SH-SY5Y (cell line): ENCODE data around the gene ACIN1.

ENCODE experiments used
- GATA2 ChIP-seq: IDR thresholded peaks from 2 replicates; pipeline ENCODE4 v1.6.1; 2011; ENCODE audit warnings: mild to moderate bottlenecking, low read depth, low read length
- GATA3 ChIP-seq: IDR thresholded peaks from 2 replicates; pipeline ENCODE4 v1.6.1; 2011; ENCODE audit warnings: low read depth, mild to moderate bottlenecking, low read length, moderate library complexity

The ACIN1 gene

DNA sequence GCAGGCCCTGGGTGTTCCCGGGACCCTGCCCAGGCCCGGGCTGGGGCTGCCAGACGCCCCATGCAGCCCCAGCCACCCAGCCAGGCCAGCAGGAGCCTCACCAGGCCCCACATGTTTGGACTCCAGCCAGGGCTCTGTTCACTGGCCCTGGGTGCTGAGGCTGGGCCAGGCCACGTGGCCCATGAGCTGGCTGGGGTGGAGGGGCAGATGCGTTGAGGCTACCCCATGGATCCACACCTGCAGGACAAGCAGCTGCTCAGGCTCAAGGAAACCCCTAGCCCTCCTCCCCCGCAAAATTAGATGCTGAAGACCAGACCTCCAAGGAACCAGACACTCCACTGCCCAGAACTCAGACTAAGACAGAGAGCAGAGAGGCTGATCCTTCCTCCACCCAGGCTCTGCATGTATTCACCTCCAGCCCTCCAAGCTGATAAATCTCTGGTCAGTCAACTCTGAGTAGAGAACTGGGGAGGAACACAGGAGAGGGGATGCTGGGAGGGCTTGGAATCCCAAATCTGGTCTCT lies 39.3 kb downstream of the ACIN1 start:
- no peak for TF ChIP-seq GATA2

DNA sequence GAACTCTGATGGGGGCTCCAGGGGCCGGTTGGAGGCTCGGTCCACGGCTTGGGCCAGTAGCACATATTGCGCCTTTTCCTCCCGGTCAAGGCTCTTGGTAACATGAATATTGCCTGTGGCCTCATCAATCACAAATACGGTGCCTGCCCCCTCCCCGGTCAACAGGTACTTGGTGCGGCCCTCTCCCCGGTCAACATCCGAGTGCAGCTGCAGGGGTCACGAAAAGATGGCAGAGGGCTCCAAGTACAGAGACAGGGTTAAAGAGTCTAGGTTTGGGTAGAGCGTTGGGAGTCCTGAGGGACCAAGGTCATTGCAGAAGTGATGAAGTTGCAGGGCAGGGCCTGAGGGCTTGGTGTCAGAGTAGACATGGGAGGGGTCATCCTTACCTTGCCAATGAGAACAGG lies 39.8 kb downstream of the ACIN1 start:
- TF ChIP-seq GATA2: no peak
- no peak for TF ChIP-seq GATA3

DNA sequence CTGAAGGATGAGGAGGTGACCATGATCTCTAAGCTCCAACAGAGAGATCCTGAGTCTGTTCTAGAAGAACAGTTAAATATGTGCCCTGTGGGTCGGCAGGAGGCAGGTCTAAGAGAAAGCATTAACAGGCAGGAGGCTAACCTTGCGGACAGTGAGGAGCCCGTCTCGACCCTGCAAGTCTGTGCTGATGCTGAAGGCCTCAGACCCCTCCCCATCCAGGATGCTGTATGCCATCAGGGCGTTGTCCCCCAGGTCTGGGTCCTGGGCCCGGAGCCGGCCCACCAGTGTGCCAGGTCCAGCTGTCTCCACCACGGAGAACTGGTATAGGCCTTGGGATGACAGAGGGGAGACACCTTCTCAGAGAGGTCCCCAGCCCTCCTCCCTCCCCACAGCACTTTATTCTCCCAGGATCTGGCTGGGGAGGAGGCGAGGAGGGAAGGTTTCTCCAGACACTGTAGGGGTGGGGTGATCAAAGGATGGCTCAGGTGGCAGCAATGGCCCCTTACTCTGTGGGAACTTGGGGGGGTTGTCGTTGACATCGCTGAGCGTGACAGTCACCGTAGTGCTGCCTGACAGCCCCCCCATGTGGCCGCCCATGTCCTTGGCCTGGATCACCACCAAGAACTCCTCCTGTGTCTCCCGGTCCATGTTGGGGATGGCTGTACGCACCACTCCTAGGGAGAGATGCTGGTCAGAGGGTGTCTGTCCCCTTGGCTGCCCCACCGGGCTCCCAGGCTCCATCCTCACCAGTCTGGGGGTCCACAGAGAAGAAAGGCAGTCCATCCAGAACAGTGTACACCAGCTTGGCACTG lies 40.7 kb downstream of the ACIN1 start:
- TF ChIP-seq GATA3 (no peak), GATA2 (no peak)

DNA sequence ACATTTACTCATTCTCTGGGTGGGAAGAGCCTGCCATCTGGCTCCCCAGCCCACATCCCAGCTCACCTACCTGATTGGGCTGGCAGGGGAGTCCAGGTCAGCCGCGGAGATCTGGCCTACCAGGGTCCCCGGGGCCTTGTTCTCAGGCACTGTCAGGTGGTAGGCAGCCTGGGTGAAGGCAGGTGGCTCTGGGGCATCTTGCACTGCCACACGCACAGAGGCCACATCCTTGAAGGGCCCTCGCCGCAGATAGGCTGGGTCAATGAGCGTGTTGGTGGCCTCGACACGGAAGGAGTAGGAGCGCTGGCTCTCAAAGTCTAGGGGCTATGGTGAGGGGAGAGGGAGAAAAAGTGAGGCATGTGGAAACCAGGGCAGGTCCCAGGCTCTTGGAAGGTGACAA lies 41.5 kb downstream of the ACIN1 start:
- TF ChIP-seq GATA2 (no peak), GATA3 (no peak)

DNA sequence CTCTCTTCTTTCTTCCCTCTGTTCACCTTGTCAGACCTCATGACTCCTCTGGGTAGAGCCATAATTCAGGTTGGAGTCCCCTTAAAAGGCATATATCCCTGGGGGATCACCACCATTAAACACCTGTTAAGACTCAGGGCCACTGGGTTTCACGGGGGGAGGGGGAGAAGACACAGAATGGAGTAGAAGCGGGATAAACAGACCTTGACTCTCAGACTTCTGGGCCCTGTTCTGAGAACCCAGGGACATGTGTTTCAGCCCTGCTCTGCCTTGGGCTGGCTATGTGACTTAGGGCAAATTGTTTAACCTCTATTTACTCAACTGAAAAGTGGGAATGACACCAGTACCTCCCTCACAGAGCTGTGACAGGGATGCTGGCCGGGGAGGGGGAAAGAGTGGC lies 42.3 kb downstream of the ACIN1 start:
- no peak for TF ChIP-seq GATA3
- TF ChIP-seq GATA2: no peak

DNA sequence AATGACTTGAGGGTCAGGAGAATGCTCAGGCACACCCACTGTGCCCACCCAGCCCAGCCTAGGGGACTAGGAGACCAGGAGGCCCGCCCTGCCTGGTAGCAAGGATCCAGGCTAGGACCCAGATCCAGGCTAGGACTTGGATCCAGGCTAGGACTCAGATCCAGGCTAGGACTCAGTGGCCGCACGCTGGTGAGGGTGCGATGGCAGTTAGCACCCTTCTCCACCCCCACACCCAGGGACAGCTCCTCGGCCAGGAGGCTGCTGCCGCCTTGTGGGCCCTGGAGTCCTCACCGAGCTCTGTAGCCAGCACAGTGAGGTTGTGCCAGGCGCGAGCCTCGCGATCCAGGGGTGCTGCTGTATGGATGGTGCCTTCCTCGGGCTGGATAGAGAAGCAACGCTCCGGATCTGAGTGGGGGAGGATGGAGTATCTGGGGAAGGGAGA lies 42.7 kb downstream of the ACIN1 start:
- TF ChIP-seq GATA3 (no peak), GATA2 (no peak)

DNA sequence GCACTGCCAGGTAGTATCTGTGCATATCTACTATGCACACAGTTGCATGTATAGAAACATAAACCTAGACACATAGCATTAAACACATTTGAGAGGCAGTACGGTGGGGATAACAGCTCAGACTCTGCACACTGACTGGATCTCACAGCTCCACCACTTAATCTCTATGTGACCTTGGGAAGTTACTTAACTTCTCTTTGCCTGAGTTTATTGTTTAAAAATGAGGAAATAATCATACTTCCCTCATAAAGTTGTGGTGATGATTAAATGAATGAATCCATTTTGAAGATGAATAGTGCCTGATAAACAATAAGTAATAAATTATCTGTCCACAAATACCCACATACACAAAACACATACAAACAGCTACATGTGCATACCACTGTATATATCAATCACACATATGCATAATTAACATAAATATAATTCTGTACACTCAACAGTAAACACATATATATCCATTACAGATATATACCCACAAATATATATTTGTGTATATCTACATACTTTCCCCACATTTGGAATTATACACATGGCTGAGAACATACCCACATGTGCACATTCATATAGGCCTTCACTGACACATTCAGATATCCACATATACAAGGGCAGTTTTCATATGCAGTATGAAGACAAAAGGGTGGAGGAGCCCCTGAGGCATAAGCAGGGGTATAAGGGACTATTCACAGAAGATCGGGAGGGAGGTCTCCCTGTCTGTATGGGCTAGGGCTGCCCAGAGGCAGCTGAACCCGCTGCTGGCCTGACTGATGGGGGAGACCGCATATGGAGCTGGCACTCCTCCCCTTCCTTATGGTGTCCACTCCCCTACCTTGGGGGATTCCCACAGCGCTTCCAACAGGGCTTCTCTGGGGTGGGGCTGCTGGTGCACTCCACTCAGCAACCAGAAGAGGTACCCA lies 43.5 kb downstream of the ACIN1 start:
- no peak for TF ChIP-seq GATA3
- TF ChIP-seq GATA2: no peak

DNA sequence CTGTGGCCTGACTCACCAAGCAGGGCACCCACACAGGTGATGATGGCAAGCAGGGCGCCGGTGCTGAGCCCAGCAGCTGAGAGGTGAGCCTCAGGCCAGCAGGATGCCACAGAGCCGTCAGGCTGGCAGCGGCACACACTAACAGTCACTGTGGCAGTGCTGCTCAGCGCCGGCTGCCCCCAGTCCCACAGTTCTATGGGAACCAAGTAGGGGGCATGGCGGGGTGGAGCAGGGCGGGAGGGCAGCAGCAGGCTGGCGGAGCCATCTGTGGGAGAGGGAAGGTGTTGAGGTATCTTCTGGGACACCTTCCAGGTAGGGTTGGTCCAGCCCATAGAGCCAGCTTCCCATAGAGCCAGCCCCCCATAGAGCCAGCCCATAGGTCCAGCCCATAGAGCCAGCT lies 45.9 kb downstream of the ACIN1 start:
- TF ChIP-seq GATA2 (no peak), GATA3 (no peak)

DNA sequence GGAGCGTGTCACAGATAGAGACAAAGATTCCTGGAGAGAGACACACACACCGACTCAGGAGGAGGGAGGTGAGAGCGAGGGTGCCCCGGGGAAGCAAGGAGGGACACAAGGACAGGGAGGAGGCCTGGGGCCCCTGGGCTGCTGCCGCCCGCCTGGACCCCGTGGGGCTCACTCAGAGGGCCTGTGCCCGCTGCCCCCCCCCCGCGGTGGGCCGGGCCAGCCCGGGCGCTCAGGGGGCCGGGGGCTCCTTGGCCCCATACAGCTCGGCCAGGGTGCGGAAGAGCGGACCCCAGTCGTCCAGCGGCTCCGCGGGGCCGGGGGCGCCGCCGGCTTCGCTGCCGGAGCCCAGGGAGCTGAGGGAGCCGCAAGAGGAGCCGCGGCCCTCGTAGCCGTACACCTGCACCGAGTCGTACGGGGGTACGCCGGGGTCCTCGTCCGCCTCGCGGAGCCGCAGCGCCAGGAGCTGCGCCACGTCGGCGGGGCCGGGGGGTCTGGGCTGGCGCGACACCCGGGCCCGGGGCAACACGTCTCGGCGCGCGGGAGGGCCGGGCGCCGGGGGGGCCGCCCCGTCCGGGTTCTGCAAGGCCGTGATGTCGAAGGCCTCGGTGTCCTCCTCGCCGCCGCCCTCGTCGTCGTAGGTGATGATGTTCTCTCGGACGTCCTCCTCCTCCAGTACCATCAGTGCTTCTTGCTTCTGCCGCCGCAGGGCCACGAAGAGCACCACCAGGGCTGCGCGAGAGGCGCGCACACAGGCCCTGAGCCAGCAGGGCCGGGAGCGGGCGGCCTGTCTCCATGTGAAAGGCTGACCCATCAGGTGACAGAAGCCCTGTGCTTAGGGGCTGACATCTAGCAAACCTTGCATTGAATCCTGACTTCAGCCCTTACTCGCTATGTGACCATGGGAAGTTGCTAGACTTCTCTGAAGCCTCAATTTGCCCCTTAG lies 46.9 kb downstream of the ACIN1 start:
- no peak for TF ChIP-seq GATA3
- TF ChIP-seq GATA2: no peak

DNA sequence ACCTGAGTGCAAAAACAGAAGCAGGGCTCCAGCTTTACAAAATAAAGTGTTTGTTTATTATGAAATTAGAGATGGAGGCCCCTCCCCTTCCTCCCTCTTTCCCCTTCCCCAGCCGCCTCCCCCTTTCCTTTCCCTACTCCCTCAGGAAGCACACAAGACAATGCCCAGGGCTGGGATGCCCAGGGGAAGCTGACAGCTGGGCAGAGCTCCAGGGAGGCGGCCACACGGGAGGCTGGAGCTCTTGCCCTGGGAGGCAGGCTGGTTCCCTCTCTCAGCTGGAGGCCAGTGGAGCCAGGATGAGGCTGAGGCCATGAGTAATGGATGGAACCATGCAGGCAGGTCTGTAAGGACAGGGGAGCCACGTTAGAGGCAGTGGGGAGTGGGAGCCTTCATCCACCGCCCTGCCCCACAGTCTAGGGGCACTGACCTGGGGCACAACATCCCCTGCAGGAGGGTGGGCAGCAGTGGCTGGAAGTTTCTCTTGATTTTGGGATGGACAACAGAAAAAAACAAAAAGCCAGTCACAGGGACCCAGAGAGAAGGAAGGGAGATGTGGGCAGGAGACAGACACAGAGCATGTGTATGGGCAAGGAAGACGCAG lies 47.8 kb downstream of the ACIN1 start:
- no peak for TF ChIP-seq GATA3
- TF ChIP-seq GATA2: no peak

DNA sequence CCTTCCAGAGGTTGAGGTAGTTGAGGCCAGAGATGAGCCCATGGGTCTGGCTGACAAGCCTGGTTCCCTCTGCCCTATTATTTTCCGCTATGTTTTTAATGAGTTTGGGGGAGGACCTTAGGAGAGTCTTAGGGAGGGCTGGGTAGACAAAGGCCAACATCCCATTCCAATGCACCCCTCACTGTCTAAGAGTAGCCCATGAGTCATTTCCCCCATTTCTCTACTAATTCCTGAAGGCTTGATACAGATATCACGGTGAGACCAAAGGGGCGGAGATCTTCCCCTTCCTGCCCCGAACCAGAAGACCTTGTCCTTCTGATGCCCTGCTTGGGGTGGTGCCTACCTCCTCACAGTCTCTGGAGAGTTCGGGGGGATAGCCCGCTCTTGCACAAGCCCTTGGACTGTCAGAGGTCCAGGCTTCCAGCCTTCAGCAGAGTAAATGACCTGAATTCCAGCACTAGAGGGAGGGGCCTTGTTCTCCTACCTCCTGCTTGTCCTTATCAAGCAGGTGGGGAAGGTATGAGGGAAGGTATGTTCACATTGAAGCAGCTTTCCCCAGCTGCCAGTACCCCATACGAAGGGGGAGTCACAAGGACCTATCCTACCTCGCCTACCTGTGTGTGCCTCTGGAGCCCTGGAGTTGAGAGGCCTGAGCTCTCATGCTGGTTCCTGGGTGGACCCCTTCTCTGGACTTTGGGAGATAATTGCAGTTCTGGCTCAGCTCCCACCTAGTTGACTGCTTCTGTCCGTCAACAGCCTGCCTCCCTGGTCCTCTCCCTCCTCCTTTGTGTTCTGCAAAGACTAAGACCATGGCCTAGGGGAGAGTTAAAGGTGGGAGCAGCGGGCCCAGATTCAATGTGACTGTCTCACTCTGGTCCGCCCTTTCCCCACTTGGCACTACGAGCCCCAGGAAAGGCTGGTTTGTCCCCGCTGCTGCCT lies 49.2 kb downstream of the ACIN1 start:
- TF ChIP-seq GATA2 (no peak), GATA3 (no peak)

DNA sequence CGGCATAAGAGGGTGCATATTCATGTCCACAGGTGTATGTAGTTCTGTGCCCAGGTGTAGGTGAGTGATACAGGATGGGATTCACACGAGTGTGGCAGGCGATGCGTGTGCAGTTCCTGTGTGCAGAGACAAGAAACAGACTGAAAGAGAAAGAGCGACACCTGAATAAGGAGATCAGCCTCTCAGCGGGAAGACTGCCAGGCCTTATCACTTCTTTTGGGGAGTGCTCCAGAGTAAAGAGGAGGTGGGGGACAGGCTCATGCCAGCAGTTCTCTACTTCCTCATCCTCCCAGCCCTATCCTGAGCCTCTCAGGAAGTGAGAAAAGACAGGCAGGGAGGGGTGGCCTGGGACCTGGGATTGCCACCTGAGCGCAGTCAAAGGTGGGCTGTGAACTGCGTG lies 50.1 kb downstream of the ACIN1 start:
- TF ChIP-seq GATA3: no peak
- no peak for TF ChIP-seq GATA2
